Measurements from ENCODE around the gene RNF8. TPM values are rescaled to one million over a fixed set of nuclear protein-coding genes. Genes with fewer than 3 reads are reported as not detected.

The RNF8 gene
- total RNA-seq, 1 donor from 2014 or later = 17.6 TPM

DNA sequence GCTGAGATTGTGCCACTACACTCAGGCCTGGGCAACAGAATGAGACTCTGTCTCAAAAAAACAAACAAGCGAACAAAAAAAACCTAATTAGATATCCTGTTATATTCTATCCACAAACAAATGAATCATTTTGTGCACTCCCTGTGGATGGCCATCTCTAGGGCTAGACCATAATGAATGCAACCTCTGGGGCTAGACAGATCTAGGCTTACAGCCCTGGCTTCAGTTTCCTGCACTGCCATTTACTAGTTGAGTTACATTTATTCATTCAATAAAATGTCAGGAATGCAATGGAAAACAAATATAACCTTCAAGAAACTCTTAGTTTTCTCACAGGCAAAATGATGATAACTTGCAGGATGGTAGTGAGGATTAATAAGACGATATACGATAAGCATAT, 6.6 kb upstream of the RNF8 start:
- TF ChIP-seq, protein P1, sequence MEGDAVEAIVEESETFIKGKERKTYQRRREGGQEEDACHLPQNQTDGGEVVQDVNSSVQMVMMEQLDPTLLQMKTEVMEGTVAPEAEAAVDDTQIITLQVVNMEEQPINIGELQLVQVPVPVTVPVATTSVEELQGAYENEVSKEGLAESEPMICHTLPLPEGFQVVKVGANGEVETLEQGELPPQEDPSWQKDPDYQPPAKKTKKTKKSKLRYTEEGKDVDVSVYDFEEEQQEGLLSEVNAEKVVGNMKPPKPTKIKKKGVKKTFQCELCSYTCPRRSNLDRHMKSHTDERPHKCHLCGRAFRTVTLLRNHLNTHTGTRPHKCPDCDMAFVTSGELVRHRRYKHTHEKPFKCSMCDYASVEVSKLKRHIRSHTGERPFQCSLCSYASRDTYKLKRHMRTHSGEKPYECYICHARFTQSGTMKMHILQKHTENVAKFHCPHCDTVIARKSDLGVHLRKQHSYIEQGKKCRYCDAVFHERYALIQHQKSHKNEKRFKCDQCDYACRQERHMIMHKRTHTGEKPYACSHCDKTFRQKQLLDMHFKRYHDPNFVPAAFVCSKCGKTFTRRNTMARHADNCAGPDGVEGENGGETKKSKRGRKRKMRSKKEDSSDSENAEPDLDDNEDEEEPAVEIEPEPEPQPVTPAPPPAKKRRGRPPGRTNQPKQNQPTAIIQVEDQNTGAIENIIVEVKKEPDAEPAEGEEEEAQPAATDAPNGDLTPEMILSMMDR (IDR thresholded peaks at IDR 0.05) = no peak
- no peaks in the 10 kb centered on the region for H3K36me3 ChIP-seq

DNA sequence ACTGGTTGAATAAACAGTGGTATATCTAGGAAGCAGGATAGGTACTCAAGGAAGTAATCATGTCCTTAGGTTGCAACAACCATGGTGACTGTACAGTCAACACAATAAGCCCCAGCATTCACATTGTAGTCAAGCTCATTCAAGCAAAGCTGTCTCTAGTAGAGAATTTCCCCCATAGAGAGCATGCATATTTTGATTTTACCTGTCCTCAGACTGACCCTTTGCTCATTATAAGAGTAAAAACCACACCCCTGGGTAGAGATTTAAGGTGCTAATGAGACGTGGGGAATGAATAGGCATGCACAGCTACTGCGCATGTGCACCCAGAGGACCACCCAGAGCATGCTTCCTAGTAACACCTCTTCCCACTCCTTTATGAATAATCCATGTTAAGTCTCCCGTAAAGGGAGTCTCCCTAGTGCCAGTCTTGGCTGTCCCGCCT, 6.1 kb upstream of the RNF8 start:
- ATAC-seq (no peak), DNase-seq (no peak)
- H3K4me1 ChIP-seq = no peaks in the 10 kb centered on the region
- no peak overlapping the region for H3K4me3 ChIP-seq
- no peak overlapping the region for H3K27ac ChIP-seq
- H3K27me3 ChIP-seq = no peaks in the 10 kb centered on the region
- intact Hi-C loops (cut with DNase I) = no loop called here
- no peaks in the 10 kb centered on the region for H3K9me3 ChIP-seq
- TF ChIP-seq, protein P1 (IDR thresholded peaks at IDR 0.05) = no peak
- no peaks in the 10 kb centered on the region for H3K36me3 ChIP-seq

More for the DNA sequence above, 6.6 kb upstream of the RNF8 start:
- ATAC-seq (no peak), DNase-seq (no peak)
- Histone ChIP-seq H3K27ac (no peak overlapping the region), H3K4me3 (no peak overlapping the region), H3K9me3 (no peaks in the 10 kb centered on the region), H3K4me1 (no peaks in the 10 kb centered on the region), H3K27me3 (no peaks in the 10 kb centered on the region)
- intact Hi-C loops (cut with DNase I) = no loop called here

DNA sequence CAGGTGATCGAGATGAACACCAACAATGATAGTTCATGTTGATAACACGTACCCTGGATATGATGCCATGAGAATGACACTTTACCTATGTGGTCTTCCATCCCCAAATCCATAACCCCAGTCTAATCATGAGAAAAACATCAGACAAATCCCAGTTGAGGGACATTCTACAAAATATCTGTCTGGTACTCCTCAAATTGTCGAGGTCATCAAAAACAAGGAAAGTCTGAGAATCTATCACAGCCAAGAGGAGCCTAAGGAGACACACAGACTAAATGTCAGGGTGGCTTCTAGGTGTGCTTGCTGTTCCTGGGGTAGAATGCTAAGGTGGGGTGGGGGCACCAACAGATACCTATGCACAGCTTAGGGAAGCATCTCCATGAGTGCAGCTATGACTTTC, 2.8 kb upstream of the RNF8 start:
- ATAC-seq = no peak

DNA sequence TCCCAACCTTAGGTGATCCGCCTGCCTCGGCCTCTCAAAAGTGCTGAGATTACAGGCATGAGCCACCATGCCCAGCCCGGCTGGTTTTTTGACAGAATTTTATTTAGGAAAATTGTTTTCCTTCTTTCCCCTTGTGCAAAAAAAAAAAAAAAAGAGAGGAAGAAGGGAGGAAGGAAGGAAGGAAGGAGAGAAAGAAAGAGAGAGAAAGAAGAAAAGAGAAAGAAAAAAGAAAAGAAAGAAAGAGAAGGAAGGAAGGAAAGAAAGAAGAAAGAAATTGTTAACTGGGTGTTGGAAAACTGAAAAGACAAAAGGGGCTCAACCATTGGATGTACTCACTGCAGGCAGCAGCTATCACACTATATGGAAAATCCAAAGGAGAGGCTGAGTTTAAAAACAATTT, 1.4 kb upstream of the RNF8 start:
- intact Hi-C loops (cut with DNase I) = no loop called here
- Histone ChIP-seq H3K4me3 (no peak overlapping the region), H3K4me1 (peaks cover 9% of the 10 kb centered on the region), H3K27me3 (no peaks in the 10 kb centered on the region), H3K9me3 (no peaks in the 10 kb centered on the region), H3K36me3 (no peaks in the 10 kb centered on the region), H3K27ac (no peak overlapping the region)
- DNase-seq = no peak
- TF ChIP-seq, protein P1 (IDR thresholded peaks at IDR 0.05) = no peak
- no peak for ATAC-seq

More for the DNA sequence above, 2.8 kb upstream of the RNF8 start:
- no peak overlapping the region for H3K4me3 ChIP-seq
- intact Hi-C loops (cut with DNase I) = no loop called here
- peaks cover 9% of the 10 kb centered on the region for H3K4me1 ChIP-seq
- H3K36me3 ChIP-seq = no peaks in the 10 kb centered on the region
- TF ChIP-seq, protein P1 (IDR thresholded peaks at IDR 0.05) = no peak
- H3K27ac ChIP-seq = no peak overlapping the region
- H3K27me3 ChIP-seq = no peaks in the 10 kb centered on the region
- DNase-seq = no peak
- H3K9me3 ChIP-seq = no peaks in the 10 kb centered on the region

DNA sequence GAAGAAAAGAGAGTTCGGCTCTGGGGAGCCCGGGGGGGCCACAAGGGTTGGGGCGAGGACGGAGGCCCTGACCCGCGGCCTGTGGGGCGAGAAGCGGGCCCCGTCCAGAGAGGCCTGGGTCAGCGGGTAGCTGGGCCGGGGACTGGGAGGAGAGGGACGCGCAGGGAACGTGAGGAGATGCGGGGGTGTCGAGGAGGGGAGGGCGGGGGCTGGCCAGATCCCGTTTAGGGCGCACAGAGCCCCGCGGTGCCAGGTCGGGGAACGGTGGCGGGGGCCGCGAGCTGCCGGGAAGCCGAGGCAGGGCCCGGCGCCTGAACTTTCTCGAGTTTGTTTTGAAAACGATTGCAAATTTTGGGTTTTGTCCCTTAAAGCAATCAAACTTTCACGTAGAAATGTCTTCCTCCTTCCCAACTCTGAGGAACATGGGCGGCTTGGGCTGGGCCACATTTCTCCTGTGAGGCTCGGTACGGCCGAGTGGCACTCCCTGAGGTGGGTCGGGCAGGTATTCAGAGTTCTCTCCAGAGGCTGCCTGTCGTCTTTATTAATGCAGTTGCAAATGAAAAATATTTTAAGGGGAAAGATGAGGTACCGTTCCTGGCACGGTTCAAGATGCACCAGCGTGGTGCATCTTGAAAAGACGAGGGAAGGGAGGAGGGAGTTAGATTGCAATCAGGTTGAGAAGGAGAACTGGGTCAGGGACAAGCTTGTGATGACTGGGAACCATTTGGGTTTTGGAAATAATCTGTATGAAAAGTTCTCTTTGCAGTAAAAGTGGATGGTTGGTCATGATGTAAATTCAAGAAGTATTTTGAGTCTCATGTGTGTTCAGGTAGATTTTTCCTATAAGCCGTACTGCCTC, 972 bp downstream of the RNF8 start:
- ATAC-seq (peak; percentile 65), DNase-seq (peak; percentile 74)
- H3K27me3 ChIP-seq = no peaks in the 10 kb centered on the region
- no peaks in the 10 kb centered on the region for H3K9me3 ChIP-seq
- peak overlapping the region; percentile 88 for H3K4me3 ChIP-seq
- intact Hi-C loops (cut with DNase I) = no loop called here
- TF ChIP-seq, protein P1 (IDR thresholded peaks at IDR 0.05) = no peak
- H3K4me1 ChIP-seq = peaks cover 9% of the 10 kb centered on the region
- peak overlapping the region; percentile 38 for H3K27ac ChIP-seq
- H3K36me3 ChIP-seq = no peaks in the 10 kb centered on the region

All from upper lobe of right lung (tissue), 1 donor.